HEK293T (cell line): ENCODE results near the gene DNAJC6.

Experiments used
- FOXA1 ChIP-seq: fragments of 450-650 bp; IDR thresholded peaks from 2 replicates; pipeline ENCODE4 v1.6.1; 2016; ENCODE audit warnings: mild to moderate bottlenecking
- FOXM1 ChIP-seq: fragments of 450-650 bp; IDR thresholded peaks from 2 replicates; pipeline ENCODE4 v1.6.1; 2017; ENCODE audit warnings: mild to moderate bottlenecking, borderline replicate concordance
- NFRKB ChIP-seq: fragments of 450-650 bp; IDR thresholded peaks from 2 replicates; pipeline ENCODE4 v1.6.1; 2016; ENCODE audit warnings: mild to moderate bottlenecking, moderate library complexity
- SP1 ChIP-seq: fragments of 450-650 bp; IDR thresholded peaks from 2 replicates; pipeline ENCODE4 v1.6.1; 2017
- TF ChIP-seq, protein P1 (sequence below): fragments of 450-650 bp; IDR thresholded peaks from 2 replicates; pipeline ENCODE4 v1.6.1; 2016

DNA sequence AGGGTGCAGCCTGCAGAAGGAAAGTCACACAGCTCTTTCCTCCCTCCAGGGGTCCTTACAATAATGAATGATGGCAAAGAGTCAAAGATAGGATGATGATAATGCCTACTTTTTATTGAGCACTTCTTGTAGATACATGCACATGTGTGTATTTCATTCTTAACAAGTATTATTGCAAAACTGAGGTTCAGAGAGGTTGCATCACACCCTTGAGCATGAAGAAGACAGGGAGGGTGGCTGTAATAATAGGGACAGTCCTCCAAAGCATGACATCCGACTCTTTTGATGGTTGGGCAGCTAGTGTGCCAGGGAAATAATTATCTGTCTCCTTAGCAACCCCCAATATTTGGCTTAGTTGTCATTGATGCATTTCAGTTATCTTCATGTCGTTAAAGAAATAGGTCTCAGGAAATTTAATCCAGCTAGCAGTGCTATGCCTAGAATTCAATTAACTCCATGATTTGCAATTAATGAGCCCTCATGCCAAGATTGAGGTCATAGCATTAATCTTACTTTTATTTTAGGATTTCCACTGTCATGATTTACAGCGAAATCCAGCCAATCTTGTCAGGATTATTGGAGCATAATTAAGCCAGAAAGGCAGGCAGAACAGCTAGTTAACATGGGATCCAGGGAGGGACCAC lies 35.0 kb downstream of the DNAJC6 start:
- TF ChIP-seq FOXM1 = no peak
- TF ChIP-seq SP1 = no peak
- TF ChIP-seq, protein P1, sequence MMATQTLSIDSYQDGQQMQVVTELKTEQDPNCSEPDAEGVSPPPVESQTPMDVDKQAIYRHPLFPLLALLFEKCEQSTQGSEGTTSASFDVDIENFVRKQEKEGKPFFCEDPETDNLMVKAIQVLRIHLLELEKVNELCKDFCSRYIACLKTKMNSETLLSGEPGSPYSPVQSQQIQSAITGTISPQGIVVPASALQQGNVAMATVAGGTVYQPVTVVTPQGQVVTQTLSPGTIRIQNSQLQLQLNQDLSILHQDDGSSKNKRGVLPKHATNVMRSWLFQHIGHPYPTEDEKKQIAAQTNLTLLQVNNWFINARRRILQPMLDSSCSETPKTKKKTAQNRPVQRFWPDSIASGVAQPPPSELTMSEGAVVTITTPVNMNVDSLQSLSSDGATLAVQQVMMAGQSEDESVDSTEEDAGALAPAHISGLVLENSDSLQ = no peak
- no peak for TF ChIP-seq NFRKB
- no peak for TF ChIP-seq FOXA1
